C4-2B (cell line): ENCODE data around the gene GADD45G.

ENCODE experiments used
- H3K27ac ChIP-seq: fragments of 450-650 bp; 2 replicates; pipeline ENCODE4 v1.5.1; 2017
- ZFX ChIP-seq: fragments of 450-650 bp; IDR thresholded peaks from 2 replicates; pipeline ENCODE4 v1.6.1; 2017
- TF ChIP-seq, protein P1 (sequence below): fragments of 450-650 bp; conservative IDR thresholded peaks from 2 replicates; pipeline ENCODE4 v1.5.1; 2017; ENCODE audit warnings: mild to moderate bottlenecking

GADD45G gene

DNA sequence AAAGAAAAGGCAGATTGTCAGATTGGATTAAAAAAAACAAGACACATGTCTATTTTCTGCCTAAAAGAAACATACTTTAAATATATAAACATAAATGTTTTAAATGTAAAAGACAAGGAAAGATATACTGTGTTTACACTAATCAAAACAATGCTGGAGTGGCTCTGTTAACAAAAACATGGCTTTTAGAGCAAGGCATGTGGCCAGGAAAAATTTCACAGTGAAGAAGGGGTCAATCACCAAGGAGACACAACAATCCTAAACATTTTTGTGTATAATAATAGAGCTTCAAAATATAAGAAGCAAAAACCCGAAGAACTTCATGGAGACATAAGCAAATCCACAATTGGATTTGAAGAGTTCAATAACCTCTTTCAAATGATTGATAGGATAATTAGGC lies 18.5 kb upstream of the GADD45G start:
- TF ChIP-seq, protein P1, sequence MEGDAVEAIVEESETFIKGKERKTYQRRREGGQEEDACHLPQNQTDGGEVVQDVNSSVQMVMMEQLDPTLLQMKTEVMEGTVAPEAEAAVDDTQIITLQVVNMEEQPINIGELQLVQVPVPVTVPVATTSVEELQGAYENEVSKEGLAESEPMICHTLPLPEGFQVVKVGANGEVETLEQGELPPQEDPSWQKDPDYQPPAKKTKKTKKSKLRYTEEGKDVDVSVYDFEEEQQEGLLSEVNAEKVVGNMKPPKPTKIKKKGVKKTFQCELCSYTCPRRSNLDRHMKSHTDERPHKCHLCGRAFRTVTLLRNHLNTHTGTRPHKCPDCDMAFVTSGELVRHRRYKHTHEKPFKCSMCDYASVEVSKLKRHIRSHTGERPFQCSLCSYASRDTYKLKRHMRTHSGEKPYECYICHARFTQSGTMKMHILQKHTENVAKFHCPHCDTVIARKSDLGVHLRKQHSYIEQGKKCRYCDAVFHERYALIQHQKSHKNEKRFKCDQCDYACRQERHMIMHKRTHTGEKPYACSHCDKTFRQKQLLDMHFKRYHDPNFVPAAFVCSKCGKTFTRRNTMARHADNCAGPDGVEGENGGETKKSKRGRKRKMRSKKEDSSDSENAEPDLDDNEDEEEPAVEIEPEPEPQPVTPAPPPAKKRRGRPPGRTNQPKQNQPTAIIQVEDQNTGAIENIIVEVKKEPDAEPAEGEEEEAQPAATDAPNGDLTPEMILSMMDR = no peak
- H3K27ac ChIP-seq = no peak overlapping the region

DNA sequence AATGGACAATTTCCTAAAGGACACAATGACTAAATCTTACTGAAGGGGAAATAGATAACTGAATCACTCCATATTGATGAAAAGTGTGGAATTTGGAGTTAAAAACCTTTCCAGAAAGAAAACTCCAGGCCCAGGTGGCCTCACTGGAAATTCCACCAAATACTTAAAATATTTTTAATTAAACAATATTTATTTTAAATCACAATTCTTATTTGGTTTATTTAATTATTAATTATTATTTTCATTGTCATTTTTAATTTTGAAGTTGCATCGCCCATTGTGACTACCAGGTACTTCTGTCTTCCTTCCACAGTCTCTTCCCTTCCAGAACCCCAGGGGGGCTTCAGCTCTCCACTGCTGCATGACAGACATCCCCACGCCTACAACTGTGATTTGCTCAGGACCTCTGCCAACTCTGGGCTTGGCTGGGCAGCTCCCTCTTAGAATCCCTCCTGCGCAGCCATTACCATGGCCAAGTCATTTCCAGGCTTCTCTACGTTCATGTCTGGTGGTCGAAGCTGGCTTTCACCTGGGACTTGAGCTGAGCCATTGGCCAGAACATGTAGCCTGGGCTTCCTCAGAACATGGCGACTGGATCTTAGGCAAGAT lies 16.4 kb upstream of the GADD45G start:
- TF ChIP-seq, protein P1 = no peak
- no peak for TF ChIP-seq ZFX
- H3K27ac ChIP-seq = no peak overlapping the region

DNA sequence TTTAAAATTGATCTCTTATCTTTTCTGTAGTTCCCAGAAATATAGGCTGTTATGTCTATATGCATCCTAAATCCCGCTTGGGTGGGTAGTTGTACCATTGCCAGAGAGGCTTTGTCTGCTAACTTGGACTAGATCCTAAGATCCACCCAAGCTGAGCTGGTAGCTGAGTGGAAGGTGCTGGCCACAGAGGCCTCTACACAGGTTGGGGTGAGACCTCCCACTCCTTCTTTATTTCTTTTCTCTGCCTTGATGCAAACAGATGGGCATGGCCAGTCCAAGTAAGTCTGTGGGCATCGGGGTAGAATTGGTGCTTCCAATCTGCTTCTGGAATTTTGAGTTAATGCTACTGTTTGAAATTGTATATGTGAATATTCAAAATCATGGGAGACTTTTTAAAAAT lies 14.4 kb upstream of the GADD45G start:
- TF ChIP-seq ZFX = no peak
- TF ChIP-seq, protein P1 = no peak
- H3K27ac ChIP-seq = no peak overlapping the region

DNA sequence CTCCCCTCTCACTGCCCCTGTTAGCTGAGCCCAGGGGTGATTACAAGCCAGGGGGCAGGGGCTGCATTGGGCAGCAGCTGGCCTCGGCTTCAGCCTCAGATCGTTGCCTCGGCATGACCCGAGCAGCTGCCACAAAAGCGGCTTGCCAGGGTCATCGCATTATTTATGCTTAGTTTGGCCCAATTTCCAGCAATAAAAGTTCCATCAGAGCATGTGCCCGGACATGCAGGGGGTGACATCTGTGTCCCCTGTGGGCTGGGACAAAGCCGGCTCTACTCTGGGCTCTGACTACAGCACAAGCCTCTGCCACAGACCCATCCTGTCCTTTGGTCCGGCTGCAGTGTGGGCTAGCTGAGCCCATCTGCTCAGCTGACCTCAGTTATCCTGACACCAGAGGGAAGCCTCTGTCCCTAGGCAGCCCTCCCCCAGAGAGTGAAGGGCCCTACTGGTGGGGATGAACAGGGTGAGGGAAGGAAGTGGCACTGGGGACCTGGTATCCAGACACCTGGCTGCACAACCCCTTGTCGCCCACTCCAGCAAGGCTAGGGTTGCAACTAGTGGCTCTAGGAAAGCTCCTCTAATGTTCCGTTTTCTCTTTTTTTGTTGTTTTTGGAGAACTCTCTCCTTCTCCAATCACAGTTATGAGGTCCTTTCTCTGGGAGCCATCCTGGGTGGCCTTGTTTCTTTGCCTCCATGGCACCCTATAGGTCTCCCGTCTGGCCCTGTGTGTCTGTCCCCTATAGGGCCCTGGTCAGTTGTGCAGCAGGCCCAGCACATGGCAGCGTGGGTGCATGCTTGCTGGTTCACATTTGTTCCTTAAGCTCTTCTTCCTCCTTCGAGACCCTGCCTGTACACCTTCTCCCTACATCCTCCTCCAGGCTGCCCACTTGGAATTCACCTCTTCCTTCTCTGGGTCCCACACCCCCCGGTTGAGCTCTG lies 13.3 kb upstream of the GADD45G start:
- H3K27ac ChIP-seq = no peak overlapping the region
- TF ChIP-seq, protein P1 = no peak
- no peak for TF ChIP-seq ZFX

DNA sequence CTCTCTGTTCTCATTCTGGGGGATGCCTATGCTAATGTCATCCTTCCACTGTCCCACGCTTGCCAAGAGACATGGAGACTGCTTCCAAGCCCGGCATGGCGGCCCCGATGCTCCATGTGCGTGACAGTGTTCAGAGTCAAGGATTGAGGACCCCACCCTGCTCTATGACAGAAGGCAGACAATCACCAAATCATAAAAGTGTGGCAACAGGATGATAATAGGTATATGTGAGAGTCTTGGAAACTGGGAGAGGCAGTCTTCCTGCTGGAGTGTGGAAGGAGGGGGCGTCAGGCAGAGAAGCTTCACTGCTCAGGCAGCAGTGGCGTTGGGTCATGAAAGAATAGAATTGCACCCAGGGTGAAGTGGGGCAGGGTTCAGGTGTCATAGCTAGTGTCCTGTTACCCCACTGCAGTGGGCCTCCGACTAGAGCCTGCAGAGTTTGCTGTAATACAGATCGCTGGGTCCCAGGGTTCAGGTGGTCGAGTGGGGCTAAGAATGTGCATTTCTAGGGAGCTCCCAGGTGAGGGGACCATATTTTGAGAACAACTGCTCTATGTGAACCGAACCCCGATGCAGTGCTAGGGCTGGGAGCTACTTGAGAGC lies 12.5 kb upstream of the GADD45G start:
- TF ChIP-seq ZFX = no peak
- TF ChIP-seq, protein P1 = no peak
- H3K27ac ChIP-seq = no peak overlapping the region

DNA sequence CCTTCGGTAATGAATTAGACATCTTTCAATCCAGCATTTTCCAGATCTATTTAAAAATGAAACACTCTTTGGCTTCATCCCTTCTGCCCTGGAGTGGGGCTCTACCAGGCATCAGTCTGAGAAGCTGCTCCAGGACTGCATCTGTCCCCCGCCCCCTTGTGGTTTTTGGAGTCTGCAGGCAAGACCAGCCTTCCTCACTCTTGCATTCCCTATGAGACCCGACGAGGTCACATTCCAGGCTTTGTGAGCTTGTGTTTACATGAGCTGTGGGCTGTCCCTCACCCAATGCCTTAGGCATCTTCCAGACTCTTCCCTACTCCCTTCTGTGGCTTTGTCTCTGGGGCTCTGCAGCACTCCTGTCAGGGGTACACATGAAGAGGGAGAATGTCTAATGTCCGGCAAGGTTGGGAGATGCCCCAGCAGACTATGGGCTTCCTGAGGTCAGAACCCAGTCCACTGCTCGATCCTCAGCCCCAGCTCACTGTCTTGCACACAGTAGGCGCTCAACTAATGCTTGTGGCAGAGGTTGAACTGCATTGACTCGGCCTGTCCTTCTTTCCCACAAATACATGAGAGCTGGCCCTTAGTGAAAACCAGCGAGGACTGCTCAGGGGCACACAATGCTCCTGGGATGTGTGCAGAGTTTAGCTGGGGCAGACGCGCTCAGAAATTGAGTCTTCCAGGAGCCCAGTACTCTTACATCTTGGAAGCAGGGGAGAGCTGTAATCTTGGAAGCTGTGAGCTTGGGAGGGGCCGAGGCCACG lies 11.7 kb upstream of the GADD45G start:
- no peak overlapping the region for H3K27ac ChIP-seq

More for the DNA sequence above, 11.7 kb upstream of the GADD45G start:
- no peak for TF ChIP-seq ZFX
- TF ChIP-seq, protein P1 = no peak
